Loucy (cell line): ENCODE measurements around the gene ARHGEF16.

ENCODE experiments used
- H2AFZ ChIP-seq: fragments of 200-600 bp; sonication (generic); 2 replicates; pipeline ENCODE4 v1.6.0; 2016; ENCODE audit warnings: antibody characterized with exemption, mild to moderate bottlenecking, low read length, moderate library complexity
- H3F3A ChIP-seq: fragments of 200-600 bp; 2 replicates; pipeline ENCODE4 v1.6.0; 2016; ENCODE audit warnings: antibody characterized with exemption, low read depth, mild to moderate bottlenecking
- H3K27me3 ChIP-seq: fragments of 200-600 bp; sonication (generic); 2 replicates; pipeline ENCODE4 v1.6.1; 2014; ENCODE audit warnings: low read length, mild to moderate bottlenecking; ENCODE audit not compliant: insufficient read depth, poor library complexity, severe bottlenecking
- H3K36me3 ChIP-seq: fragments of 200-600 bp; sonication (generic); 2 replicates; pipeline ENCODE4 v1.6.1; 2016; ENCODE audit warnings: low read length; ENCODE audit not compliant: insufficient read depth
- H3K4me1 ChIP-seq: fragments of 200-600 bp; sonication (generic); 2 replicates; pipeline ENCODE4 v1.5.1; 2014; ENCODE audit warnings: low read length, mild to moderate bottlenecking; ENCODE audit not compliant: insufficient read depth, poor library complexity, severe bottlenecking
- H3K4me2 ChIP-seq: fragments of 200-600 bp; sonication (generic); 2 replicates; pipeline ENCODE4 v1.6.0; 2014; ENCODE audit warnings: antibody characterized with exemption, low read length, low read depth, mild to moderate bottlenecking; ENCODE audit not compliant: poor library complexity, severe bottlenecking
- H3K4me3 ChIP-seq: fragments of 200-600 bp; sonication (generic); 2 replicates; pipeline ENCODE4 v1.5.1; 2014; ENCODE audit warnings: low read length, mild to moderate bottlenecking, mixed read lengths; ENCODE audit not compliant: poor library complexity, severe bottlenecking
- H3K79me2 ChIP-seq: fragments of 200-600 bp; sonication (generic); 2 replicates; pipeline ENCODE4 v1.6.1; 2014; ENCODE audit warnings: low read length; ENCODE audit not compliant: insufficient read depth
- H3K9ac ChIP-seq: fragments of 200-600 bp; sonication (generic); 2 replicates; pipeline ENCODE4 v1.6.0; 2014; ENCODE audit warnings: mild to moderate bottlenecking, low read depth, low read length, moderate library complexity; ENCODE audit not compliant: poor library complexity, severe bottlenecking
- H3K9me2 ChIP-seq: fragments of 200-600 bp; sonication (generic); replicated peaks from 2 replicates; pipeline ENCODE4 v1.6.1; 2016; ENCODE audit warnings: low read depth, low read length, mixed read lengths
- H3K9me3 ChIP-seq: fragments of 200-600 bp; sonication (generic); 2 replicates; pipeline ENCODE4 v1.6.1; 2014; ENCODE audit warnings: mild to moderate bottlenecking, antibody characterized with exemption, low read length, low read depth; ENCODE audit not compliant: insufficient read depth
- H4K20me1 ChIP-seq: fragments of 200-600 bp; sonication (generic); 2 replicates; pipeline ENCODE4 v1.6.0; 2014; ENCODE audit warnings: antibody characterized with exemption, low read length, mild to moderate bottlenecking; ENCODE audit not compliant: insufficient read depth, poor library complexity, severe bottlenecking
- CTCF ChIP-seq: fragments of 200-600 bp; sonication (generic); conservative IDR thresholded peaks from 2 replicates; pipeline ENCODE4 v1.5.1; 2014; ENCODE audit warnings: mild to moderate bottlenecking, antibody characterized with exemption, low read length
- EZH2phosphoT487 ChIP-seq: fragments of 200-600 bp; IDR thresholded peaks from 2 replicates; pipeline ENCODE4 v1.6.1; 2018; ENCODE audit warnings: antibody characterized with exemption, mild to moderate bottlenecking, moderate library complexity, borderline replicate concordance

Gene ARHGEF16

GRCh38 chr1:3521426-3521825 is 67.0 kb downstream of the ARHGEF16 start:
- H3K9me2 ChIP-seq: no peaks in the 10 kb centered on the region
- H2AFZ ChIP-seq: no peak overlapping the region
- no peak overlapping the region for H3K4me2 ChIP-seq
- TF ChIP-seq CTCF (no peak), EZH2phosphoT487 (no peak)
- H3F3A ChIP-seq: no peaks in the 10 kb centered on the region
- no peak overlapping the region for H3K9ac ChIP-seq
- H3K36me3 ChIP-seq: no peaks in the 10 kb centered on the region
- H3K4me1 ChIP-seq: peaks cover 35% of the 10 kb centered on the region
- H3K27me3 ChIP-seq: no peaks in the 10 kb centered on the region
- H4K20me1 ChIP-seq: no peaks in the 10 kb centered on the region
- H3K4me3 ChIP-seq: no peak overlapping the region
- H3K9me3 ChIP-seq: no peaks in the 10 kb centered on the region
- peaks cover 11% of the 10 kb centered on the region; the same call in 1 of the 2 replicates for H3K79me2 ChIP-seq

GRCh38 chr1:3522112-3522511 is 67.6 kb downstream of the ARHGEF16 start:
- H3K4me2 ChIP-seq: no peak overlapping the region
- peaks cover 28% of the 10 kb centered on the region for H3K4me1 ChIP-seq
- no peak for TF ChIP-seq EZH2phosphoT487
- no peak for TF ChIP-seq CTCF
- H3F3A ChIP-seq: no peaks in the 10 kb centered on the region
- H3K79me2 ChIP-seq: peaks cover 11% of the 10 kb centered on the region; the same call in 1 of the 2 replicates
- no peaks in the 10 kb centered on the region for H3K9me3 ChIP-seq
- no peaks in the 10 kb centered on the region for H3K9me2 ChIP-seq
- H3K36me3 ChIP-seq: no peaks in the 10 kb centered on the region
- H3K9ac ChIP-seq: no peak overlapping the region
- H2AFZ ChIP-seq: no peak overlapping the region
- H3K4me3 ChIP-seq: no peak overlapping the region
- no peaks in the 10 kb centered on the region for H4K20me1 ChIP-seq
- no peaks in the 10 kb centered on the region for H3K27me3 ChIP-seq

DNA sequence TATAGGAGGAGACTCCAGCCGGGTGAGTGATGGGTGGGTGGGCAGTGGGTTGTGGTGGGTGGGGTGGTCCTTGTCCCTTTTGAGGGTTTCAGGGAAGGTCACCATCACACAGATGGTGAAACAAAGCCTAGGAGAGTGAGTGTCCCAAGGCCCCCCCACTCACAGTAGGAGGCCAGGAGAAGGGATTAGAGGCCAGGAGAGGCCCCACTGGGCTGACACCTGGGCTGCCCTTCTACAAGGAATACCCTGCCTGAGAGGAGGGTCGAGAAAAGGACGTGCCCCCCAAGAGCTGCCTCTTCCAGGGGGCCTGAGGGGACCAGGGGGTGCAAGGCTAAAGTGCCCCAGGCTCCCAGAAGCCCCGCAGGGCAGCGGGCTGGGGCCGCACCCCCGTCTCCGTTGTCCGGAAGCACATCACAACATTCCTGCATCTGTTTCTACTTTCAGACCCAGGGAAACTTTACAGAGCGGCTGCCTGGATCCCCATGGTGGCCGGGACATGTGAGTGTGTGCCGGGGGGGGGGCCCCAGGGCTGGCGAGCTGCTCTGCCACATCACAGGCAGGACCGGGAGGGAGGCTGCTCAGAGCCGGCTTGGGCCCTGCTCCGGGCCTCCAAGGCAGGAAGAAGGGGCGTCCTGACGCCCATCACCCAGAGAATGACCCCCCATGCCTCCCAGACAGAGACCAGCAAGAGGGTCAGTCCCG is 68.2 kb downstream of the ARHGEF16 start:
- TF ChIP-seq CTCF: no peak
- no peak for TF ChIP-seq EZH2phosphoT487
- H3K36me3 ChIP-seq: no peaks in the 10 kb centered on the region
- H3K4me2 ChIP-seq: no peak overlapping the region
- H2AFZ ChIP-seq: no peak overlapping the region
- no peaks in the 10 kb centered on the region for H3K27me3 ChIP-seq
- H3K79me2 ChIP-seq: peaks cover 5% of the 10 kb centered on the region; the same call in 1 of the 2 replicates
- no peak overlapping the region for H3K9ac ChIP-seq
- H3K4me1 ChIP-seq: peaks cover 22% of the 10 kb centered on the region
- H3K9me3 ChIP-seq: no peaks in the 10 kb centered on the region
- H3K4me3 ChIP-seq: no peak overlapping the region
- H4K20me1 ChIP-seq: no peaks in the 10 kb centered on the region
- no peaks in the 10 kb centered on the region for H3K9me2 ChIP-seq
- H3F3A ChIP-seq: no peaks in the 10 kb centered on the region
